ENCODE data around the gene CYSTM1.

The CYSTM1 gene

DNA sequence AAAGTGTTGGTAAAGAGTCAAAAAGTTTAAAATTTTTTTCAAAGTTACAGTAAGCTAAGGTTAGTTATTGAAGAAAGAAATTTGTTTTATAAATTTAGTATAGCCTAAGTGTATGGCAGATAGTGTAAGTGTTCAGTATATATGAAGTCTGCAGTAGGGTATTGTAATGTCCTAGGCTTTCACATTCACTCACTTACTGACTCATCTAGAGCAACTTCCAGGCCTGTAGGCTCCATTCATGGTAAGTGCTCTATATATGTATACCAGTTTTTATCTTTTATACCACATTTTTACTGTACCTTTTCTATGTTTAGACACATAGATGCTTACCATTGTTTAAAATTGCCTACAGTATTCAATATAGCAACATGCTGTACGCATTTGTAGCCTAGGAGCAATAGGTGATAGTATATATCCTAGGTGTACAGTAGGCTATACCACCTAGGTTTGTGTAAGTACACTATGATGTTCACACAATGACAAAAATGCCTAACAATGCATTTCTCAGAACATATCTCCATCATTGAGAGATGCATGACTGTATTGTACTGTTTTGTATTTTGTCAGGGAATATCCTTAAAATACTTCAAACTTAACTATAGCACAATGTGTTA, 38.5 kb downstream of the CYSTM1 start:
- DNase-seq (ENCODE audit: low read depth) = no peak

- no peak for DNase-seq (ENCODE audit: low read depth)
Measured at GRCh38 chr5:140214831-140215230, 39.8 kb downstream of the CYSTM1 start.

DNA sequence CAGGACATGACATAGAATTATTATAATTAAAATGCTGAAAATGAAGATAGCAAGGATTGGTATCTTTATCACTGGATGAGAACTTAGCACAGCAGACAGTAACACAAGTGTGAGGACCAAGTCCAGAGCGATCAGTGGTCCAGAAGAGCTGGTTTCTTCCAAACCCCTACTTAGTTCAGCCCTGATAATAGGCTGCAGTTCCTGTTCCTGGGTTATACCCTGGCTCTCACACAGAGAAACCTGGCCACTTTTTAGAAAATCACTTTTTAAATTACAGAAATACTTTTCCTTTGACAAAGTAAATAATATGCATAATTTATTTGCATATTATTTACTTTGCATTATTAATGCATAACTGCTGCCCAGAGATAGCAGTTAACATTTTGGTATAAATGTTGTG, 40.3 kb downstream of the CYSTM1 start:
- no peak for DNase-seq (ENCODE audit: low read depth)

- no peak for DNase-seq (ENCODE audit: low read depth)
Measured at GRCh38 chr5:140216478-140217074, 41.6 kb downstream of the CYSTM1 start.

GRCh38 chr5:140217299-140218026, 42.5 kb downstream of the CYSTM1 start:
- no peak for DNase-seq (ENCODE audit: low read depth)

- DNase-seq (ENCODE audit: low read depth) = no peak
Measured at GRCh38 chr5:140219068-140219991, 44.3 kb downstream of the CYSTM1 start.

DNA sequence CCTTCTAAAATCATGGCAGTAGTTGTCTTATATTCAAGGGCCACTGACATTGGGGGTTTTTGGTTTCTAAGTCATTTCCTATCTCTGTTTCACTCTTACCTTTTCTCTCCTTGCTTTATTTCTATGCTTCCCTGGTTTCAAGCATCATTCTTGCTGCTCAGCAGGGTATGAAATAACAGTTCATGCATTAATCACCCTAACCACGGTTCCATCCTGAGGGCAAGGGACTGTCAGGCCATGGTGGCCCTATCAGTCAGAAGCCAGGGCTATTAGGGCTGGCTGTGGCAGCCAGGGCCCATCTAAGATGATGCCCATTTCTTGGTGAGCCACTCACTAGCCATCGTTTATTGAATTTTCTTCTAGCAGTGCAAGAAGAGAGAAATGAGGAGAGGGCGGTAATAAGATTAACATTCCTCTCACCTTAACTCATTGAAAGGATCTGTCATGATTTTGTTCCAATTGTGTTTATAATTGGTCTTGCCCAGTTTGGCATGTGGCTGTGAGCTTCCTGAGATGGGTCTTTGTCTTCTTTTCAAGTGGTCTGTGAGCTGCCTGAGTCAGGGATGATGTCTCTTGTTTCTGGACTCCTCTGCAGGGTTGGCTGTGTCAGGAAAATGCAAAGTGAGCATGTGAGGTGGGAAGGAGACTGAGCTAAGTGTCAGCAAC, 45.2 kb downstream of the CYSTM1 start:
- no peak for DNase-seq (ENCODE audit: low read depth)

- no peak for DNase-seq (ENCODE audit: low read depth)
Measured at GRCh38 chr5:140220698-140221064, 45.7 kb downstream of the CYSTM1 start.

- DNase-seq (ENCODE audit: low read depth) = peak; percentile 83
Measured at GRCh38 chr5:140221697-140222223, 46.8 kb downstream of the CYSTM1 start.

- DNase-seq (ENCODE audit: low read depth) = no peak
Measured at GRCh38 chr5:140222416-140222815, 47.4 kb downstream of the CYSTM1 start.

GRCh38 chr5:140223567-140223966, 48.6 kb downstream of the CYSTM1 start:
- DNase-seq (ENCODE audit: low read depth) = no peak

DNA sequence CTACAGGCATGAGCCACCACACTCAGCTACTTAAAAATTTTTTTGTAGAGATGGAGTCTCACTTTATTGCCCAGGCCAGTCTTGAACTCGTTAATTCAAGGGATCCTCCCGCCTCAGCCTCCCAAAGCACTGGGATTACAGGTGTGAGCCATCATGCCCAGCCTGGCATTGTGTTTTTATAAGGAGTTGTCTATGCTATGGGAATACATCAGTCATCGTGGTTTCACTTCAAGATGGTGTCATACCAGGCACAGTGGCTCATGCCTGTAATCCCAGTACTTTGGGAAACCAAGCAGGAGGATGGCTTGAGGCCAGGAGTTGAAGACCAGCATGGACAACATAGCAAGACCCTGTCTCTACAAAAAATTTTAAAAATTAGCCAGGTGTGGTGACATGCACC, 49.7 kb downstream of the CYSTM1 start:
- no peak for DNase-seq (ENCODE audit: low read depth)

DNA sequence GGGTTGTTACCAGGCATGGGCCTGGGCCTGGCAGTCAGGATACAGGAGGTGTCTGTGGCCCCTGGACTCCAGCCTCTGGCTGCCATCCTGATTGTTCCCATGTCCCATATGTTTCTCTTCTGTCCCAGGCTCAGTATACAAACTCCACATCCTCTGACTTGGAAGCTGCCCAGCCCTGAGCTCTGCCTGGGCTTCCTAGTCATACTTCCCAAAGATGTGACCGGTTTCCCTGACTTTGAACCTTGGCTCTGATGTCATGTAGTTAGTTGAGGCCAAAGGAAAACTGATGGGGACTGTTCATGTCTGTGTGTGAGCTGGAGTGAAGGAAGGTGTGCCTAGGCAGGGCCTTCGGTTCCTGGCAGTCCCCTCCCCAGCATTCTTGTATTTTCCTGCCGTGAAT, 50.4 kb downstream of the CYSTM1 start:
- DNase-seq (ENCODE audit: low read depth) = no peak

DNA sequence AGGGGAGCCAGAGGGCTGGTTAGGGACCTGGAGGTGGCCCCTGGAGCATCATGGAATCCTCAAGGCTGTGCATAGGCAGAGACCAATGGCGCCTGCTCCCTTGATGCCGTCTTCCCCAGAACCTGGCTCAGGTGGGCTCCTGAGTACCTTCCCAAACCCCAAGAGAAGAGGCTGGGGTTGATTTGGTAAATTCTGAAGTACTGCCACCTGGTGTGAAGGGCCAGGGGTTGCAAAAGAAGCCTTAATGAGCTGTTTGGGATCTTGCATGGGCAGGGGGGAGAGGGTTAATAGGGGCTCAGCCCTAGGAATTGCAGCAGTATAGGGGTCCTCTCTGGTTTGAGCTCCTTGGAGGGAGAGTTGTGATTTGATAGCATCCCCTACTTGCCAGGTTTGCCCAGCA, 52.1 kb downstream of the CYSTM1 start:
- DNase-seq (ENCODE audit: low read depth) = no peak

GRCh38 chr5:140228364-140228837, 53.4 kb downstream of the CYSTM1 start:
- DNase-seq (ENCODE audit: low read depth) = no peak

GRCh38 chr5:140230373-140230772, 55.4 kb downstream of the CYSTM1 start:
- no peak for DNase-seq (ENCODE audit: low read depth)

- DNase-seq (ENCODE audit: low read depth) = no peak
Measured at GRCh38 chr5:140232731-140233130, 57.7 kb downstream of the CYSTM1 start.

GRCh38 chr5:140234377-140234989, 59.5 kb downstream of the CYSTM1 start:
- DNase-seq (ENCODE audit: low read depth) = no peak

GRCh38 chr5:140235791-140236551, 61.0 kb downstream of the CYSTM1 start:
- DNase-seq (ENCODE audit: low read depth) = no peak

DNA sequence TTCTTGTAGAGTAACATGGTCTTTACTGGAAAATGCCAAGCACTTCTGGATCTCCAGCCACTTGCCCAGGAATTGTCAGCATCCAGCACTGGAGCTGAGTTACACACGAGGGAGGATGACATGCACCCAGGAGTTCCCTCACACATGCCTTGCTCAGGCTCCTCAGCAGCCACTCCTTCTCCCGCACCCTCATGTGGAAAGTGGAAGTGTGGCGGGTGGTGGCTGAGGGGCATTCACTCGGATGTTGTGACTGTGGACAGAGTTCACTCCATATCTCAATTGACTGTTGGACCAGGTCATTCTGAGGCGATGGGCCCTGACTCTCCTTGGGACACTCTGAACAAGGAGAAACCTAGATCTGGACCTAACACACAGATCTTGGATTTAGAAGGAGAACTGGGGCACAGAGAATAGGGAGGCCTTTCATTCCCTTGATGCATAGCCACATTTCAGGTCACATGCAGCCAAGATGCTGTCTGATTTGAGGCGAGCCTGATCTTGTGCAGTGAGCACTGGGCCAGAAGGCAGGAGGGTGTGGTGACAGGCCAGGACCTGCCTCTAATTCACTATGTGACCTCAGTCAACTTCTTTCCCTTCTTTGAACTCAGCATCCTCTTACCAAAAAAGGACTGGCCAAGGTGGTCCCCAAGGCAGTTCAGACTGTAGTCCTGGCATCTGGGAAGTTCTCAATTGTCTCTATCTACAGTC, 62.1 kb downstream of the CYSTM1 start:
- no peak for DNase-seq (ENCODE audit: low read depth)

Data from stromal cell of bone marrow (primary cell).